GM13977 (cell line): ENCODE measurements around the gene TTLL3.
"Not testable (repeated sequence)": the region's sequence is repeated elsewhere in the genome, so short reads cannot be mapped to it uniquely, and the experiment has no call there.

Experiments
- DNase-seq: peaks from one replicate; pipeline ENCODE4 v3.0.0; 2012; ENCODE audit warnings: low spot score
- CTCF ChIP-seq: IDR thresholded peaks from 2 replicates; pipeline ENCODE4 v1.5.1; 2012; ENCODE audit warnings: mild to moderate bottlenecking, control low read depth; ENCODE audit not compliant: insufficient read depth; ENCODE audit errors: extremely low read depth, missing control alignments
- in situ Hi-C: fragments of 300-500 bp; cut with MboI; formaldehyde crosslinking; loops from one replicate; pipeline ENCODE4 v1.12.0; 2022; ENCODE audit warnings: low sequenced_read_pairs, low pct_unique_long_range_greater_than_20kb, mixed read lengths, inconsistent platforms; ENCODE audit not compliant: unreplicated experiment

TTLL3 gene

GRCh38 chr3:9866639-9867038 lies 56.6 kb downstream of the TTLL3 start:
- TF ChIP-seq CTCF = no peak
- in situ Hi-C loops = no loop called here
- no peak for DNase-seq

GRCh38 chr3:9867106-9867505 lies 57.0 kb downstream of the TTLL3 start:
- in situ Hi-C loops = no loop called here
- DNase-seq = no peak
- TF ChIP-seq CTCF = no peak

DNA sequence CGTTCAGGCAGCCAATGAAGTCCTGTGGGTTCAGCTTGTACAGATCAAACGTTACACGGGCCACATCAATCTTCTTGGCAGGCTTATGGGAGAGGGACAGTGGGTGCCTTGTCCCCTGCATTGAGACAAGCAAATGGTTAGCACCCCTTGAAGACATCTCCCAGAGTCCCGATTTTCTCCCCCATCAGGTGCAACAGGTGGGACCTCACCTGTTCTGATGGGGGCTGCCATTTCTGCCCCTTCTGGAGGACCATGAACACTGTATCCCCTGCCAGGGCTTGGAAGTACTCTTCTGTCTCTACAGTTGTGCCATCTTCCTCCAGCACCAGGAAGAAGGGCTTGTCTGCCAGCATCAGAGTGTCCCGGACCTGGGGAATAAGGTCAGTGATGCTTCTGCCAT lies 59.9 kb downstream of the TTLL3 start:
- no peak for DNase-seq
- in situ Hi-C loops = no loop called here
- no peak for TF ChIP-seq CTCF

- no peak for DNase-seq
- TF ChIP-seq CTCF = no peak
- in situ Hi-C loops = no loop called here
Observed at GRCh38 chr3:9870978-9871377, 60.9 kb downstream of the TTLL3 start.

- not testable (repeated sequence) for DNase-seq
Observed at GRCh38 chr3:9872067-9872466, 62.0 kb downstream of the TTLL3 start.

GRCh38 chr3:9875448-9875847 lies 65.4 kb downstream of the TTLL3 start:
- TF ChIP-seq CTCF = no peak
- no peak for DNase-seq
- in situ Hi-C loops = no loop called here

More at GRCh38 chr3:9872067-9872466, 62.0 kb downstream of the TTLL3 start:
- in situ Hi-C loops = not testable (repeated sequence)

DNA sequence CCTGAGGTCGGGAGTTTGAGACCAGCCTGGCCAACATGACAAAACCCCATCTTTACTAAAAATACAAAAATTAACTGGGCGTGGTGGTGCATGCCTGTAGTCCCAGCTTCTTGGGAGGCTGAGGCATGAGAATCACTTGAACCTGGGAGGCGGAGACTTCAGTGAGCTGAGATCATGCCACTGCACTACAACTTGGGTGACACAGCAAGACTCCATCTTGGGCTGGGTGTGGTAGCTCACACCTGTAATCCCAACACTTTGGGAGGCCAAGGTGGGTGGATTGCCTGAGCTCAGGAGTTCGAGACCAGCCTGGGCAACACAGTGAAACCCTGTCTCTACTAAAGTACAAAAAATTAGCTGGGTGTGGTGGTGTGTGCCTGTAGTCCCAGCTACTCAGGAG lies 66.2 kb downstream of the TTLL3 start:
- in situ Hi-C loops, DNase-seq: not testable (repeated sequence)

DNA sequence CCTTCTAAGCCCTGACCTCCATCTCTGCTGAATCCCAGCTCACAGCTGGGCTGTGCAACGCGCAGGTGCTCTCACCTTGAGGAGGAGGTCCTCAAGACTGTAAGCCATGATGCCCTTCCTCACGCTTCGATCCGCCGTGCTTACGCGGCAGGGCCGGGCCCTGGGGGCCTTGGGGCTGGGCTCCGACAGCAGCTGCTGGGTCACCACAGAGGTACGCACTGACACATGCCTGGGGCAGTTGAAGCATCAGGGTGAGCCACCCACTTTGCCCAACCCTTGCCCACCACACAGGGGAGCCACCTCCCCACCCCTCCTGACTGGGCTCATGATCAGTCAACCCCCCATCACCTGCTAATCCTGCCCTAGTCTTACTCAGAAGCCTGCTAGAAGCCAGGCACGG lies 66.9 kb downstream of the TTLL3 start:
- DNase-seq = no peak
- TF ChIP-seq CTCF = peak; percentile 9
- in situ Hi-C loops = no loop called here
